NCI-H2171 (cell line): ENCODE data around the gene ZNF501.
A peak's percentile ranks its signal among the peaks of the same experiment; 100 is the strongest.

Experiments
- DNase-seq: peaks from one replicate; lab custom pipeline; 2025; lab: John Stamatoyannopoulos, UW

ZNF501 gene

DNA sequence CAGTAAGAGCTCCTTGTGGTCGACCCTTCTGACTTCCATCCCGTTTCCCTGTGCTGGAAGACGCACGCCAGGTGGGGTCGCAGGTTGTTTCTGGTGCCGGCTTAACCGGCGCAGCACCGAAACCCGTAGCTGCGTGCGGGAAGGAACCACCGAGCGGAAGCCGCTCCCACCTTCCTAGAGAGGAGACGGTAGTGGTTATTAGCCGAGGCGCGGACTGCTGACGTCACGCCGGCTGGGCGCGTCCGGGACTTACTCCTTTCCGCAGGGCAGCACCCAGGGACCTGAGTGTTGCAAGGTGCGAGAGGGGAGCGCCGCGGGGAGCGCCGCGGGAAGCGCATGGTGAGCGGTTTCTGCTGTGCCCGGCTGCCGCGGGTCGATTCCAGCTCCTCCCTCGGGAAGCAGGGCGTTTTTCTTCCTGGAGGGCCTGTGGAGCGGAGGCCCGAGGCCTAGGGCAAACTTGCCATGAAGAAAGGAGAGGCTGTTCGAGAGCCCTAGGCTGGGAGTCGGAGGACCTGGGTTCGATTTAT, at the start of gene ZNF501:
TSS of gene ZNF501 (plus strand) at position 252 of the 527 bp plus-strand sequence. CDS start 4,787 bp downstream, outside the sequence.
- DNase-seq, result peak; percentile 91

DNA sequence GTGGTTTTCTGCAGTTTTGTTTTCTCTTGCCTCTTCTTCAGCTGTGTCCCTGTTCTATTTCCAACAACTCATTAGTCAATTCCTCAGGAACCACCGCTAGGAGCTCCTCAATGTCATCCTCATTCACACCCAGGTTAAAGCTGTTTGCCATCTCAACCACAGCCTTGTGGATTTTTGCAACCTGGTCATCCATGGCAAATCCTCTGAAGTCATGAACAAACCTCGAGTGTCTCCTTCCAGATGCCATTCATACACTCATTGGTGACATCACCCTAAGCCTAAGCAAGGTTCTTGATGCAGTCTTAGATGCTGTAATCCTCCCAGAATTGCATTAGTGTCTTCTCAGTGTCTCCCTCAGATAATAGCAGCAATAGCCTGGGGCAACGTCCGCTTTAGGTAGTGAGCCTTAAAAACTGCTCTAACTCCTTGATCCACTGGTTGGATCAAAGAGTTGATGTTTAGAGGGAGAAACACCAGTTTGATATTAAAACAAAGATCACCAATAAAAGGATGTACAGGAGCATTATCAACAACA, 48.4 kb upstream of the ZNF501 start:
- no peak for DNase-seq

DNA sequence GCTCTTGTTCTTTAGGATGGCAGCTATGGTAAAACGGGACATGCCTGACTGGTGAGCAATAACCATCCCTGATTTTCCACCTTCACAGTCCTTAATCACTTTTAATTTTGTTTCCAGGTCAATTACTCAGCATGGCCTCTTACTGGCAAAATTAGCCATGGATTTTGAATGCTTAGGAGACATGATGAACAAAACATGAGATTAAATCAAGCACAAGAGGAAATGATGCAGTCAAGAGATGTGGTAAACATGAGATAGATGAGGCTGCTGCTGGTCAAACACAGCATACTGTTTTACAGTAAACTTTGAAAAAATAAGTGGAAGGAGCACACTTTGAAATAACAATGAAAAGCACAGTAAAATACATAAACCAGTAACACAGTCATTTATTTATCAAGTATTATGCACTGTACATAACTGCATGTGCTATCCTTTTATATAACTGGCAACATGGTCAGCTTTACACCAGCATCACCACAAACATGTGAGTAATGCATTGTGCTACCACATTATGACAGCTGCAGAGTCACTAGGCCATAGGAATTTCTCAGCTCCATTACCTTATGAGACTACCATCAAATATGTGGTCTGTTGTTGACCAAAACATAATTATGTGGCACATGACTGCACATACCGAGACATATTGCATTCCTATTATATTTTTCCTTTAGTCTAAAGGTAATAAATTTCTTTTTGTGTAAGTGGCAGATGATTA, 47.1 kb upstream of the ZNF501 start:
- no peak for DNase-seq

DNA sequence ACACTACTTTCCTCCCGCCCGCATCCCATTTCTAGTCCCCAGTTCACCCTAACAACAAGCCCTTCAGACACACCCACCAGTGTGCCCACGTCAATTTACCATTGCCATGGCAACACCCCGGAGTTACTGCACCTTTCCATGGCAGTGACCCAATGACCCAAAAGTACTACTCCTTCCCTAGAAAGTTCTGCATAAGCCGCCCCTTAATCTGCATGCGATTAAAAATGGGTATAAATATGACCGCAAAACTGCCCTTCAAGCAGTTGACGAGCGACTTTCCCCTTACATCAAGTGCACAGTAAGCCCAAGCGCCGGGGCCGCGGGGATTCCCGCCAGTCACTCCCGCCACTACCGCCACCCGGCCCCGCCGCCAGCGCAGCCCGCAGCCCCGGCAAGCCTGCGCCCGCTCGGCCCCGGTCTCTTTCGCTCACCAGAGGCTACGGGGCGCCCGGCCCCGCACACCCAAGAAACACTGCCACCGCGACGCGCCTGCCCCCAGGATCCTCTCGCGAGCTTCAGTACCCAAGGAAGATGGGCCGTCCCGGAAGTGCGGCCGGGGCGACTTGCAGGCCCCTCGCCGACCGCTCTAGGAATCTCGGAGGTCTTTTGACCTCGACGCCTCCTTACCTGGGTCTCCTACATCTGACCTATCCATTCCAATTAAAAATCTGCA, 44.2 kb upstream of the ZNF501 start:
- peak; percentile 82 for DNase-seq

DNA sequence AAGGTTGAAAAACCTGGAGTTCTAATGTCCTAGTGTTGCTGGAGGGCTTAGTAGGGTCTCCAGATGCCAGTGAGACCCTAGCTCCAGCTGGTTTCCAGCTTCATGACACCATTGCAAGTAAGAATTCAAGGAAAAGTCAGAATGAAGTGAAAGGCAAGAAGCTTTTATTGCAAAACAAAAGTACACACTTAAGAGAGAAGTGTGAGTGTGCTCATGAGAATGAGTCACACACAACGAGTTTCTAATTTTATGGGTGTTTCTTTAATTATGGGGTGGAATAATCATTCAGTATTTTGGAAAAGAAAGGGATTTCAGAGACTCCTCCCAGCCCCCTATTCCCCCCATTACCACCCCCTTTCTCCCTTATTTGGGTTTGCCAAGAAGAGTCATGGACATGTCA, 41.5 kb upstream of the ZNF501 start:
- DNase-seq, result no peak

DNA sequence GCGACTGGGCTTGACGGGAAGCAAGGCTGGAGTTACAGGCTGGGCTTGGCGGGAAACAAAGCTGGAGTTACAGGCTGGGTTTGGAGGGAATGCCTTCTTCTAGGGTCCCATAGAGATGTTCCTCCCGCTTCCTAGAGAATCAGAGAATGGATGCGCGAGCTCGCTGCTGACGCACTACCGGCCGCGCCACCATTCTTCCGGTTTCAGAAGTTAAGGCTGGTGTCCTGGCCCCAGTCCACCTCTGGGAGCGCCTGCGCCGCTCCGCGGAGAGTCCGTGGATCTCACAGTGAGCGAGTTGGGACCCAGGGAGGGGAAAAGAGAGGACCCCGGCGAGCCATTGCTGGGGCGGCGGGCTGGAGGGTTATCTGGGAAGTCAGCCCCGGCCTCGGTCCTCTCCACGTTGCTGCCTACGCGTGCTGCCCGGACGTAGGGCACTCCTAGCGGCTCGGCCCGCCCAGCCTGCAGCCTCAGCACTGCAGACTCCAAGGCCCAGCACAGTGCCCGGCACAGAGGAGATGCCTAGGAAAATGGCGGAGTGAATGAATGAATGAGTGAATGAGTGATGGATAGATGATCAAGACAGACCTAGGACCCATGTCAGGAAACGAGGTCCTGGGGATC, 16.9 kb upstream of the ZNF501 start, which contains the start of gene ZNF502:
TSS of gene ZNF502 (plus strand) at position 206 of the 621 bp plus-strand sequence. CDS start 7,602 bp downstream, outside the sequence.
- DNase-seq, result peak; percentile 88

DNA sequence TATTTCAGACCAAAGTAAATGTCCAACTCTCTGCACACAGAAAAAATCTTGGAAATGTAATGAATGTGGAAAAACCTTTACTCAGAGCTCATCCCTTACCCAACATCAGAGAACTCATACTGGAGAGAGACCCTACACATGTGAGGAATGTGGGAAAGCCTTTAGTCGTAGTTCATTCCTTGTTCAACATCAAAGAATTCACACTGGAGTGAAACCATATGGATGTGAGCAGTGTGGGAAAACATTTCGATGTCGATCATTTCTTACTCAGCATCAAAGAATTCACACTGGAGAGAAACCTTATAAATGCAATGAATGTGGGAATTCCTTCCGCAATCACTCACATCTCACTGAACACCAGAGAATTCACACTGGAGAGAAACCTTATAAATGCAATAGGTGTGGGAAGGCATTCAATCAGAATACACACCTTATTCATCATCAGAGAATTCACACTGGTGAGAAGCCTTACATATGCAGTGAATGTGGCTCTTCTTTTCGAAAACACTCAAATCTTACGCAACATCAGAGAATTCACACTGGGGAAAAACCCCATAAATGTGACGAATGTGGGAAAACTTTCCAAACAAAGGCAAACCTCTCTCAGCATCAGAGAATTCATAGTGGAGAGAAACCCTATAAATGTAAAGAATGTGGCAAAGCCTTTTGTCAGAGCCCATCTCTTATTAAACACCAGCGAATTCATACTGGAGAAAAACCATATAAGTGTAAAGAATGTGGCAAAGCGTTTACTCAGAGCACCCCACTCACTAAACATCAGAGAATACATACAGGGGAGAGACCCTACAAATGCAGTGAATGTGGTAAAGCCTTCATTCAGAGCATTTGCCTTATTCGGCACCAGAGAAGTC, 8.0 kb upstream of the ZNF501 start:
- DNase-seq, result no peak

DNA sequence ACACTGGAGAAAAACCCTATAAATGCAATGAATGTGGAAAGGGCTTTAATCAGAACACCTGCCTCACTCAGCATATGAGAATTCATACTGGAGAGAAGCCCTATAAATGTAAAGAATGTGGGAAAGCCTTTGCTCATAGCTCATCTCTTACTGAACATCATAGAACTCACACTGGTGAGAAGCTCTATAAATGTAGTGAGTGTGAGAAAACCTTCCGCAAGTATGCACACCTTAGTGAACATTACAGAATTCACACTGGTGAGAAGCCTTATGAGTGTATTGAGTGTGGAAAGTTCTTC, 7.4 kb upstream of the ZNF501 start:
- DNase-seq, result no peak

DNA sequence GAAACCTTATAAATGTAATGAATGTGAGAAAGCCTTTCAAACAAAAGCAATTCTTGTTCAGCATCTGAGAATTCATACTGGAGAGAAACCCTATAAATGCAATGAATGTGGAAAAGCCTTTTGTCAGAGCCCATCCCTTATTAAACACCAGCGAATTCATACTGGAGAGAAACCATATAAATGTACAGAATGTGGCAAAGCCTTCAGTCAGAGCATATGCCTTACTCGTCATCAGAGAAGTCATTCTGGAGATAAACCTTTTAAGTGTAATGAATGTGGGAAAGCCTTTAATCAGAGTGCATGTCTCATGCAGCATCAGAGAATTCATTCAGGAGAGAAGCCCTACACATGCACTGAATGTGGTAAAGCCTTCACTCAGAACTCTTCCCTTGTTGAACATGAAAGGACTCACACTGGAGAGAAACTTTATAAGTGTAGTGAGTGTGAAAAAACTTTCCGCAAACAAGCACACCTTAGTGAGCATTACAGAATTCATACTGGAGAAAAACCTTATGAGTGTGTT, 5.3 kb downstream of the ZNF501 start:
- no peak for DNase-seq

DNA sequence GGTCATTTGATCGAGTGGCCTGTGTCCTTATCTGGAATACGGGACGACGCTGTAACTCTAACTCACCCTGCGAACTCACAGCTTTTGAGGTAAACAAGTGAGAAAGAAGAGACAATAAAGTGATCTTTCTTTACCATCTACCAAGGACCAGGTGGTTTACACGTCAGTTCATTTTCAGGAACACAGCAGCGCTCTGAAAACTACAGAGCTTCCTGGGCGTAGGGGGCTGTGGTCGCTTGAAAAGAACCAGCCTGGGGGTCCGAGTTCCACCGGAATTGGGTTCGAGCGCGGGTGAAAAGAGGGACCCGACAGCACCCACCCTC, 31.6 kb downstream of the ZNF501 start:
- no peak for DNase-seq

DNA sequence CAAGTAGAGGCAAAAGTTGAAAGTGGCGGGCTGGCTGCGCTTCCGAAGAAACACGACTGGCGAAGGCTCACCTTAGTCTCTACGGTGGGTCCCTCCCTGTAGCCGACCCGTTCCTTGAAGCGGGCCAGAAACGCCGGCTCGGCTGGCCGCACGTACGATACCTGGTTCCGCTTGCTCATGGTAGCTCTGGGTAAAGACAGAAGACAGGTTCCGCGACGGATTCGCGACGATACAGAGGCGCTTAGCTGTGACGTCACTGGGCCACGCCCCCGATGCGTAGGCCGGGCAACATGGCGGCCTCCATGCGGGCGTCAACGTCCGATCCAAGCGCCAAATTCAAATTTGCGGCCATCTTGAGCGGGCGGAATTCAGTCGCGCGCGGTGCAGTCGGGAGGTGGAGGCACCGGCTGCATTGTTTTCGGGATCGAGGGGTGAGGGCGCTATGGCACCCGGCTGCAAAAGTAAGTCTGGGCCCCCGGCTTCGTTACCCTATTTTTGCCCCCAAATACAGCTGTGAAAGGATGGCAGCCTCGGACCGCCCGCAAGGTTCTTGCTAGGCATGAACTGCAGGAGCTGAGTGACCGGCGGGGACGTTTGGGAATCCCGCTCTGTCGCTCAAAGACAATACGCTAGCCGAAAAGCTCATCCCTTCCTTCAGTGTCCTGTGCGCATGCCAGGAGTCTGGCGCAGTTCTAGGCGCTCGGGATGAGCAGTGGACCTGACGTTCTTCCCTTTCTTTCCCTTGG, 32.2 kb downstream of the ZNF501 start, which contains the start of the genes KIAA1143 and KIF15:
TSS of gene KIAA1143 (minus strand) at position 196 of the 746 bp plus-strand sequence. CDS start at position 179, 17 bp downstream.
TSS of gene KIF15 (plus strand) at position 371 of the 746 bp plus-strand sequence. CDS start at position 443, 72 bp downstream.
- DNase-seq, result peak; percentile 96

DNA sequence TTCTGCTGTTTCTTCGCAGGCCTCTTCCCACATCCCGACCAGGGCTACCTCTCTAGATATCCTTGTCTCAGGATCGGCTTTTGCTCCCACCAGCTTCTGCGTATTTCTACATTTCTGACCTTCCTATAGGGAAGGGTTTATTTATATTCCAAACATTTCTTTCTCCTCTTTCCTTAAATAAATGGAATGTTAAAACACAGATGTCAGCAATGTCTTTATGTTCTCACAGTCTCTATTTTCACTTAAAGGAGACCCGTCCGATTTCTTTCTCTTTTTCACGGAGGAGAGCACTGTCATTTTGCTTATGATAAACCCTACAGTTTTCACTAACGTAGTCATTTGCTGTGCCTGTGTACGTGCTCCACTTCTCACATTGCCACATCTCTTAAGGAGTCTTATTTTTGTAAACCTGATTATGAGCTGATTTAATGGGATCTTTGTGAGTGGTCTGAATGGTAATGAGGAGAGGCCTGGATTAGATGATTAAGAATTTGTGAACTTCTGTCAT, 32.8 kb downstream of the ZNF501 start:
- no peak for DNase-seq

DNA sequence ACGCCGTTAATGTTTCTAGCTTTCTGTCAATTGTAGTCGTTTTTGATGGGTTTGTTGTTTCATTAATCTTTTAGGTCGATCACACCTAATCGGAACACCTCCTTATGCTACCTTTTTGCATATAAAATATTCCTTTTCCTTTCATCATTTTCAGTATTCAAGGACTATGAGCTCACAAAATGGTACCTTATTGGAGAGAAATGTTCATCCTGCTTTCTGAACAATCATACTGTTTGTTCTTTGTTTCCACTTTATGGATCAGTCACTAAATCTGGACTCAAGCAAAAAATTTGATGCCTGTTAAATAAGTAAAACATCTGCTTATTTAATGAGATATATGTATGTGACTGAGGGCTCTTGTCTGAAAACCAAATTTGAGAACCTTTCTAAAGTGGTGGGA, 33.3 kb downstream of the ZNF501 start:
- DNase-seq, result no peak

DNA sequence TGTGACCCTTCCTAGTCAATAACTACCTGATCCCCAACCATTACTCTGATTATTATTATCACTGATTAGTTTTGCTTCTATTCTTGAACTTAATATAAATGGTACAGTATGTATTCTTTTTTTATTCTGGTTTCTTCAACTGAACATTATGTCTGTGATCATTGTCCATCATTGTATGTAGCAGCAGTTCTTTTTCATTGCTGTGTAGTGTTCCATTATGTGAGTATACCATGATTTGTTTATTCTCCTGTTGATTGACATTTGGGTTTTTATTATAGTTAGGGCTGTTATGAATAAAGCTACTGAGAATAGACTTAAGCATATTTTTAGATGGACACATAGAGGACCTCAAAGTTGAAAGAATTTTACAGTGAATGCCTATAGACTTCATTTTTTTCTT, 34.8 kb downstream of the ZNF501 start:
- DNase-seq, result no peak

DNA sequence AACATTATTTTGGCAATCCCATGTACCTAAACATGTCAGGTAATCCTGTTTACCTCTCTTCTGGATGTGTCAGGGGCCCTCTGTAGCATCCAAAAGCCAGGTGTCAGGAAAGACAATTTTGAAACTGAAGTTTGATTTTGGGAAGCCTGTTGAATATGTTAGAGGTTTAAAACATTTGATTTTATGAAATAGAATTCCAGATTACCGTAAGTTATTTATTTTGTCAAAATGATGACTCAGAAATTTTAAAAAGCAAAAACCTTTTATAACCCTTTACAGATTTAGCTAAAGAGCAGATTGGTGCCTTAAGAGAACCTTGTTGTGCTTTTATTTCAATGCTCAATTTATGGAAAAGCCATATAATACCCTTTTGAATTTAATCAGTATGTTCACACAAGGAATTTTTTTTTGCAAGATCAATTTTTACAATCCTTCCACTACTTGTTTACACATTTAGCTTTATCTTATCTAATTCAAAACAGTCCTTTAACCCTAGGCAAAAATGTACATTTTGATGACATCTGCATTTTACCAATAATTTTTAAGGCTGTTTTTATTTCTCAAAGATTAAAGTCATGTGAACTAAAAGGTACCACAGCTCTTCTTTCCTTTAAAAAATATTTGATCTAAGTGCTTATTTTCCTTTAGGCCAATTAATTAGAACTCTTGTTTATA, 42.1 kb downstream of the ZNF501 start:
- DNase-seq, result no peak

DNA sequence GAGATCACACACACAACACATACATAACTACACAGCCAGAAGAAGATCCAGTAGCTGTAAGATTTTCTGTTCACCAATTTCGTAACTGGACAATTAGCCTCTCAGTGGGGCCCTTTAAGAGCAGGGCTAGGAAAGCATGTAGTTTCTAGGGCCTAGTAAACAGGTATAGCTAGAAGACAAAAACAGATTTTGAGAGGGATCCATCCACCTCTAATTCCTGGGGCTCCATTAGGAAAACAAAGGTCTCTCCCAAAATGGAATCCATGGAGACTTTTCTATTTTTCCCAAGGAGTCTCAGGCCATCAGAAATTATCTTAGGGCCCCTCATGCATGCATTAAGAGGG, 42.6 kb downstream of the ZNF501 start:
- no peak for DNase-seq

DNA sequence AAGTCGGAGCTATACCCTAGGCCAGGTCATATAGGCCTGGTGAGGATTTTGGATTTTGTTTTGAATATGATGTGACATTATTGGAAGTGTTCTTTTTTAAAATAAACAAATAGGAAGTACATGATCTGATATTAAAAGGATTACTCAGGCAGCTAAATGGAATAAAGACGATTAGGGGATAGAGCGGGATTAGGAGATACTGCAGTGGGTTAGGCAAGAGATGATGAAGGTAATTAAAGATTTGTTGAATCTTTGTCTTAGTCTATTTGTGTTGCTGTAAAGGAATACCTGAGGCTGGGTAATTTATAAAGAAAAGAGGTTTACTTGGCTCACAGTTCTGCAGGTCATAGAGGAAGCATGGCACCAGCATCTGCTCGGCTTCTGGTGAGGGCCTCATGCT, 53.5 kb downstream of the ZNF501 start:
- no peak for DNase-seq
